HepG2 (cell line): Measurements from ENCODE around the gene GLDC.

Experiments
- DPF2 ChIP-seq: sonication (generic); formaldehyde crosslinking; IDR thresholded peaks from 2 replicates; pipeline ENCODE4 v1.4.0; 2020; ENCODE audit warnings: mild to moderate bottlenecking, low read depth, missing genetic modification reagents, borderline replicate concordance
- E2F1 ChIP-seq: sonication (generic); formaldehyde crosslinking; IDR thresholded peaks from 2 replicates; pipeline ENCODE4 v1.5.0; 2020; ENCODE audit warnings: missing genetic modification reagents
- EED ChIP-seq: sonication (generic); formaldehyde crosslinking; IDR thresholded peaks from 2 replicates; pipeline ENCODE4 v1.5.0; 2020; ENCODE audit warnings: mild to moderate bottlenecking, missing genetic modification reagents
- FOXP1 ChIP-seq, 2 experiments: fragments of 450-650 bp in 1 of 2; IDR thresholded peaks; 2 replicates each; pipeline ENCODE4 v1.6.1; 2017 to 2018; ENCODE audit warnings: antibody characterized with exemption in 1 of 2
- KDM4B ChIP-seq: sonication (generic); formaldehyde crosslinking; IDR thresholded peaks from 2 replicates; pipeline ENCODE4 v1.4.0; 2020; ENCODE audit warnings: missing genetic modification reagents
- MAZ ChIP-seq, 2 experiments: sonication (generic) in 1 of 2; formaldehyde crosslinking in 1 of 2; IDR thresholded peaks; 2 replicates each; pipeline versions ENCODE4 v1.5.0 to v1.6.1; 2012 to 2020; ENCODE audit warnings: low read depth in 2 of 2, mild to moderate bottlenecking in 2 of 2, borderline replicate concordance in 1 of 2, improper control_type of control experiment in 1 of 2, low read length in 1 of 2, missing genetic modification reagents in 1 of 2, moderate library complexity in 1 of 2
- MBNL3 ChIP-seq: fragments of 250-450 bp; sonication (Bioruptor Pico); conservative IDR thresholded peaks from 2 replicates; pipeline ENCODE4 v1.8.0; 2022; ENCODE audit warnings: mild to moderate bottlenecking, inconsistent platforms
- MLX ChIP-seq: IDR thresholded peaks from 2 replicates; pipeline ENCODE4 v1.6.1; 2016
- RFX5 ChIP-seq: IDR thresholded peaks from 2 replicates; pipeline ENCODE4 v1.6.1; 2011; ENCODE audit warnings: low read depth, low read length, improper control_type of control experiment
- SCMH1 ChIP-seq: sonication (generic); formaldehyde crosslinking; IDR thresholded peaks from 2 replicates; pipeline ENCODE4 v1.9.0; 2021; ENCODE audit warnings: missing genetic modification reagents, mild to moderate bottlenecking, borderline replicate concordance
- ZFP41 ChIP-seq: sonication (generic); formaldehyde crosslinking; IDR thresholded peaks from 2 replicates; pipeline ENCODE4 v1.4.0; 2020; ENCODE audit warnings: mild to moderate bottlenecking, missing genetic modification reagents, borderline replicate concordance
- ZFY ChIP-seq: sonication (generic); formaldehyde crosslinking; IDR thresholded peaks from 2 replicates; pipeline ENCODE4 v1.4.0; 2020; ENCODE audit warnings: missing genetic modification reagents
- ZNF253 ChIP-seq: sonication (generic); formaldehyde crosslinking; IDR thresholded peaks from 2 replicates; pipeline ENCODE4 v1.8.0; 2022; ENCODE audit warnings: mild to moderate bottlenecking, missing genetic modification reagents, borderline replicate concordance

- TF ChIP-seq RFX5 = no peak
- TF ChIP-seq ZNF253 (CRISPR knock-in tag) = no peak
- TF ChIP-seq SCMH1 (CRISPR knock-in tag) = no peak
- TF ChIP-seq KDM4B (CRISPR knock-in tag) = no peak
- TF ChIP-seq E2F1 = no peak
- TF ChIP-seq ZFY (CRISPR knock-in tag) = no peak
- no peak for TF ChIP-seq DPF2 (CRISPR knock-in tag)
- no peak for TF ChIP-seq FOXP1 (IDR thresholded peaks at IDR 0.05)
- TF ChIP-seq FOXP1 (CRISPR knock-in tag; IDR thresholded peaks at IDR 0.05) = no peak
- no peak for TF ChIP-seq MBNL3 (CRISPR knock-in tag)
- no peak for TF ChIP-seq ZFP41 (CRISPR knock-in tag)
- TF ChIP-seq MAZ (IDR thresholded peaks at IDR 0.05; ENCODE audit: borderline replicate concordance, low read depth, low read length) = no peak
- no peak for TF ChIP-seq MAZ (CRISPR knock-in tag; IDR thresholded peaks at IDR 0.05; ENCODE audit: low read depth)
- TF ChIP-seq MLX (CRISPR knock-in tag) = no peak
- TF ChIP-seq EED (CRISPR knock-in tag) = no peak
These were observed 40.3 kb downstream of the GLDC start for GRCh38 chr9:6605202-6605601.
